Thyroid gland (tissue), 4 donors: Measurements from ENCODE around the gene GLIS1. TPM values are rescaled to one million over a fixed set of nuclear protein-coding genes. Genes with fewer than 3 reads are reported as not detected.

ENCODE experiments used
- DNase-seq, 2 donors: peaks; one replicate each; pipeline ENCODE4 v3.0.0-alpha.2; 2019
- H3K27ac ChIP-seq, 3 donors: fragments of 200-600 bp; sonication (generic); 1 replicate in 2 of 3; 2 replicates in 1 of 3; pipeline ENCODE4 v1.5.1; 2016 to 2019; ENCODE audit warnings: mild to moderate bottlenecking in 1 of 3, moderate library complexity in 1 of 3
- H3K27me3 ChIP-seq: fragments of 200-600 bp; sonication (generic); one replicate; pipeline ENCODE4 v1.5.1; 2019
- H3K36me3 ChIP-seq, 2 donors: fragments of 200-600 bp; sonication (generic); one replicate each; pipeline ENCODE4 v1.5.1; 2016 to 2019
- H3K4me1 ChIP-seq, 2 donors: fragments of 200-600 bp; sonication (generic); one replicate each; pipeline ENCODE4 v1.5.1; 2017 to 2019
- H3K4me3 ChIP-seq, 3 donors: fragments of 200-600 bp; sonication (generic); replicated peaks in 1 of 3; 1 replicate in 2 of 3; 2 replicates in 1 of 3; pipeline ENCODE4 v1.5.1; 2016; ENCODE audit warnings: mild to moderate bottlenecking in 1 of 3
- H3K9me3 ChIP-seq: fragments of 200-600 bp; sonication (generic); one replicate; pipeline ENCODE4 v1.5.1; 2017
- POLR2A ChIP-seq, 2 donors: fragments of 450-650 bp; IDR thresholded peaks; one replicate each; pipeline ENCODE4 v1.6.1; 2017; ENCODE audit warnings: antibody characterized with exemption in 2 of 2, mild to moderate bottlenecking in 2 of 2, moderate library complexity in 1 of 2
- WGBS, 2 donors: methylation state at CpG; one replicate each; pipeline ENCODE4 v1.1.5; 2017; 5-methylcytosine and 5-hydroxymethylcytosine counted together
- intact Hi-C: fragments of 100-400 bp; cut with DNase I; formaldehyde crosslinking; loops from one replicate; pipeline ENCODE4 v1.15.1; 2023
- total RNA-seq, 4 donors: library from RNA; depleted of rRNA; stranded (reverse); fragments of >200 nt; gene quantifications; one replicate each; pipeline ENCODE4 v1.2.3, GENCODE V29; 2016
- TF ChIP-seq, protein P1 (sequence below), 6 experiments: fragments of 200-600 bp in 3 of 6; fragments of 450-650 bp in 3 of 6; sonication (generic) in 3 of 6; IDR thresholded peaks; one replicate each; pipeline ENCODE4 v1.5.1; 2016 to 2019; ENCODE audit warnings: antibody characterized with exemption in 6 of 6, mild to moderate bottlenecking in 2 of 6, inconsistent platforms in 1 of 6, moderate library complexity in 1 of 6

The GLIS1 gene
- total RNA-seq, 4 donors from 2014 or later: 0.29 TPM; not detected in 3

DNA sequence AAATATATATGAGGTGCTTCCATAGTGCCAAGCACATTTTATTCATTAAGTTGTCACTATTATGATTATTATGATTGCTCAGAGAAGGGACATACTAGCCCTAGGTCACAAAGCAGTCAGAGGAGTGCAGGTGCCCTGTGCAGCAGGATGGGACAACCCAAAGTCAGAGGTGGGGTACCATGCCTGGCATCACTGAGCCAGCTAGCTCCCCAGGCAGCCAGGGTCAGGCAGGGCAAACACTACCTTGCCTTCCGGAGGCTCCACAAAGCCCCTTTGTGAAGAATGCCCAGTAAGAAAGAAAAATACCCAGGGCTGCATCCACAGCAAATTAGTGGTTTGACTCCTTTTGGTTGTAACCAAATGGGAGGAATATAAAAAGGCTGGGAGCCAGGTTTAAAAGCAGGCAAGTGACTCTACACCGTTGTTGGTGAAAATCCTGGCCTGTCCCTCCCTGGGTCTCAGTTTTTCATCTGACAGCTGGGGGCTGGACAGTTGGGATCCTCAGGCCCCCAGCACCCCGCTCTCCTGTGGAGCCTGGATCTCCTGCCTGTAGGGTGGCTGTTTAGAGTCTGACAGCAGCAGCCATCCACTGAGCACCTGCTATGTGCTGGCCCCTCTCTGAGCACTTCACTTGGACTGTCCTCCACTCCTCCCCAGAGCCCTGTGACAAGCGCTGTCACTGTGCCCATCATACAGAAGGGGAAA, 98.8 kb downstream of the GLIS1 start:
- no peak for TF ChIP-seq POLR2A (IDR thresholded peaks at IDR 0.05)
- TF ChIP-seq, protein P1, sequence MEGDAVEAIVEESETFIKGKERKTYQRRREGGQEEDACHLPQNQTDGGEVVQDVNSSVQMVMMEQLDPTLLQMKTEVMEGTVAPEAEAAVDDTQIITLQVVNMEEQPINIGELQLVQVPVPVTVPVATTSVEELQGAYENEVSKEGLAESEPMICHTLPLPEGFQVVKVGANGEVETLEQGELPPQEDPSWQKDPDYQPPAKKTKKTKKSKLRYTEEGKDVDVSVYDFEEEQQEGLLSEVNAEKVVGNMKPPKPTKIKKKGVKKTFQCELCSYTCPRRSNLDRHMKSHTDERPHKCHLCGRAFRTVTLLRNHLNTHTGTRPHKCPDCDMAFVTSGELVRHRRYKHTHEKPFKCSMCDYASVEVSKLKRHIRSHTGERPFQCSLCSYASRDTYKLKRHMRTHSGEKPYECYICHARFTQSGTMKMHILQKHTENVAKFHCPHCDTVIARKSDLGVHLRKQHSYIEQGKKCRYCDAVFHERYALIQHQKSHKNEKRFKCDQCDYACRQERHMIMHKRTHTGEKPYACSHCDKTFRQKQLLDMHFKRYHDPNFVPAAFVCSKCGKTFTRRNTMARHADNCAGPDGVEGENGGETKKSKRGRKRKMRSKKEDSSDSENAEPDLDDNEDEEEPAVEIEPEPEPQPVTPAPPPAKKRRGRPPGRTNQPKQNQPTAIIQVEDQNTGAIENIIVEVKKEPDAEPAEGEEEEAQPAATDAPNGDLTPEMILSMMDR (IDR thresholded peaks at IDR 0.05): no peak
- Histone ChIP-seq H3K4me3 (no peak overlapping the region), H3K27ac (no peak overlapping the region), H3K27me3 (no peaks in the 10 kb centered on the region), H3K4me1 (no peaks in the 10 kb centered on the region), H3K36me3 (no peaks in the 10 kb centered on the region), H3K9me3 (no peaks in the 10 kb centered on the region)
- intact Hi-C loops: no loop called here
- no peak for DNase-seq
- 86 to 94% methylated on average over 4 of the region's 4 CpGs for whole genome bisulfite sequencing, 2 donors

DNA sequence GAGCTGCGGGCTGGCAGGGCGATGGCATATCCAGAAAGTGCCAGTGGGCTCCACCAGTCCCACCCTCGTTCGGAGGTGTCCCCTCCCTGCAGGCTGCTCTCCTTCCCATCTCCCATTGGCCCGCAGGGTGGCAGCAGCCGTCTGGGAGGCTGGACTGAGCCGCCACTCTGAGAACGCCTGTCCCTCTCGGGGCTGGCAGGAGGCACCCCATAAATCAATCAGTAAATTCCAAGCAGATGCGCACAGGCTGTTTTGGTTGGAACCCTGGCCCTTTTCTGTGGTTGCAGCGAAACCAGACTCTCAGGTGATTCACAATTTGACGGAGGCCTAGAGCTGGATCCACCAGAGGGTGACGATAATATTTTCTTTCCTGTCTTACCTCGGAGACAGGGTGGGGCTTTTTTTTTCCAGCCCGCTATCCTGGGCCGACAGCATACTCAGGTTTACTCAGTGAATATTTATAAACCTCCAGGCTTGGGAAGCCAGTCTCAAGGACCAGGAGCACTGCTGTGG, 99.7 kb downstream of the GLIS1 start:
- intact Hi-C loops: no loop called here
- no peak for DNase-seq

DNA sequence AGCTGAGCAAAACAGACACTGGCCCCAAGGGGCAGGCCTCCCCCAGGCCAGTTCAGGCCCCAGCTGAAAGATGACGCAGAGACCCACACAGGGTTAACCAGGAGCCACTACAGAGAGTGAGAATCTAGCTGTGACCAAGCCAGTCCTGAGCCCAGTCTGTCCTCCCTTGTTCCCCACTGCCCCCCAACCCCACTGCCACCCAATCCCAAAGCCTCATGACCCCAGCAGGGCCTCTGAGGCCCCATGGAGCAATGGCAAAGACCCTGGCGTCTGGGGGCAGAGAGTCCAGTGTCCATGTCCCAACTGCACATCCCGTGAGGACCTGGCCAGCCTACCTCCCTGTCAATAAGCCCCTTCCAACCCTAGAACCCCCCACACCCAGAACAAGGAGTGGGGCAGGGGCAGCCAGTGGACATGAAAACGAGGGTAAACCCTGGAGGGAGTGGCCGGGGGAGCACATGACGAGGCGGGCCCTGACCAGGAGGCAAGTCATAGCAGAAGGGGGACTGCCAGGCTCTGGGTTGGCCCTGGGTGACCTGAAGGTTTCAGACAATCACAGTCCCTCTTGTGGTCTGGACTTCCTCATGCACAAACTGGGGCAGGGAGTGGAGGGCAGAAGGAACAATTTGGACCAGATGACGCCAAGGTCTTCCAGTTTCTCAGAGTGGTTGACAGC, 100.5 kb downstream of the GLIS1 start:
- no peak for DNase-seq
- 88 to 91% methylated on average over 7 to 8 of the region's 8 CpGs for WGBS, 2 donors
- Histone ChIP-seq H3K4me1 (no peaks in the 10 kb centered on the region), H3K27ac (no peak overlapping the region), H3K27me3 (no peaks in the 10 kb centered on the region), H3K36me3 (no peaks in the 10 kb centered on the region), H3K4me3 (no peak overlapping the region), H3K9me3 (no peaks in the 10 kb centered on the region)
- no peak for TF ChIP-seq POLR2A (IDR thresholded peaks at IDR 0.05)
- TF ChIP-seq, protein P1 (IDR thresholded peaks at IDR 0.05): no peak
- intact Hi-C loops: no loop called here

More for the DNA sequence above, 99.7 kb downstream of the GLIS1 start:
- H3K36me3 ChIP-seq: no peaks in the 10 kb centered on the region
- no peak for TF ChIP-seq POLR2A (IDR thresholded peaks at IDR 0.05)
- TF ChIP-seq, protein P1 (IDR thresholded peaks at IDR 0.05): no peak
- no peaks in the 10 kb centered on the region for H3K9me3 ChIP-seq
- H3K27me3 ChIP-seq: no peaks in the 10 kb centered on the region
- no peak overlapping the region for H3K27ac ChIP-seq
- H3K4me3 ChIP-seq: no peak overlapping the region
- no peaks in the 10 kb centered on the region for H3K4me1 ChIP-seq
- 54 to 73% methylated on average over 15 to 16 of the region's 16 CpGs for WGBS, 2 donors

- Histone ChIP-seq H3K9me3 (no peaks in the 10 kb centered on the region), H3K4me1 (no peaks in the 10 kb centered on the region), H3K27me3 (no peaks in the 10 kb centered on the region), H3K4me3 (no peak overlapping the region), H3K27ac (no peak overlapping the region), H3K36me3 (no peaks in the 10 kb centered on the region)
- no peak for DNase-seq
- intact Hi-C loops: no loop called here
- TF ChIP-seq POLR2A (IDR thresholded peaks at IDR 0.05): no peak
- TF ChIP-seq, protein P1 (IDR thresholded peaks at IDR 0.05): no peak
- 82 to 85% methylated on average over 12 to 14 of the region's 14 CpGs for WGBS, 2 donors
These were observed 101.2 kb downstream of the GLIS1 start for GRCh38 chr1:53637511-53638359.
